GM18505 (cell line): ENCODE results near the gene AGBL5.

Experiments used
- ATAC-seq: cut with Tn5 transposase; IDR thresholded peaks from one replicate; pipeline ENCODE4 v1.9.1; 2021; ENCODE audit not compliant: unreplicated experiment
- POLR2A ChIP-seq: IDR thresholded peaks from 4 replicates; pipeline ENCODE4 v1.6.1; 2011; ENCODE audit warnings: borderline replicate concordance; ENCODE audit not compliant: insufficient read depth, insufficient read length; ENCODE audit errors: extremely low read depth

AGBL5 gene

DNA sequence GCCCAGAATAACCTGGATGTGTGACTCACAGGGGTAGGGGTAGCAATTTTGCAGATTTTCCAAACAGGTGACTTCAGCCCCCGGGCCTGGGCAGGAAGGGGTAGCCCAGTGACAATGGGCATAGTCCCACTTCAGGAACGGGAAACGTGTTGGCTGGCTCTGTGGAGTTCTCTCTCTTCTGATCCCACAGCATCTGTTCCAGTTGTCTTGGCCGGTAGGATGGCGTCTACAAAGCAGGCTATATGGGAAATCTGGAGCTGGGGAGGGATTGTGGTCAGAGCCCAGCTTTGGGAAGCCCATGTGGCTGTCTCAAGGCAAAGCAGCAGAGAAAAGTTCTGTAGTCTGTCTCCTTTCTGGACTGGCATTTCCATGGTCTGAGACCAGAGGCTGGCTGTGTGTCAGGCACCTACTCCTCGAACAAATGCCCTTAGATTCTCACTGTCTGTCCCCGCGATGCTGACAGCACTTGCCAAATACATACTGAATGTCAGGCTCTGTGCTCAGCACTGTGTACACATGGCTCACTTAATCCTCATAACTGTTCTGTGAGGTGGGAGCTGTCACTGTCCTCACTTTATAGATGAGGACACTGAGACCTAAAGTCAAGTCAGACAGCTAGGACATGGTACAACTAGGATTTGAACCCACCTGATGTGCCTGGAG, 36.6 kb upstream of the AGBL5 start:
- no peak for TF ChIP-seq POLR2A
- ATAC-seq = no peak

GRCh38 chr2:27016801-27017325, 34.6 kb upstream of the AGBL5 start:
- ATAC-seq = no peak
- no peak for TF ChIP-seq POLR2A

DNA sequence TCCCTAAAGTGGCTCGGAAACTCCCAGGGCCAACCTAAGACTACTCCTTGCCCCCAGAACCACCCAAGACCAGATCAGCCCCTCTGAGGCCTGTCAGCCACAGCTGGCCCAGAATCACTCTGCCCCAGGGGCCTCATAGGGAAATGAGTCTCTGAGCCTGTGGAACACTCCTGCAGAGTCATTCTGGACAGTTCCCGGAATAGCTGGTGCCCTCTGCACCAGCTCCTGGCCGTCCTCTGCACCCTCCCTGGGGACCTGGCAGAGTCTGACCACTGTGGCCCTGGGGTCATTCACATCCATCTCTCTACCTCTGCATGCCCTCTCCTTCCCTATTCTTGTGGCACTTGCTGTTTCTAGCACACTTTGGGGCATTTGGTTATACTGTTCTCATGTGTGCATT, 33.3 kb upstream of the AGBL5 start:
- ATAC-seq = no peak
- TF ChIP-seq POLR2A = no peak

- no peak for ATAC-seq
- TF ChIP-seq POLR2A = no peak
Observed at GRCh38 chr2:27019459-27019858, 32.0 kb upstream of the AGBL5 start.

DNA sequence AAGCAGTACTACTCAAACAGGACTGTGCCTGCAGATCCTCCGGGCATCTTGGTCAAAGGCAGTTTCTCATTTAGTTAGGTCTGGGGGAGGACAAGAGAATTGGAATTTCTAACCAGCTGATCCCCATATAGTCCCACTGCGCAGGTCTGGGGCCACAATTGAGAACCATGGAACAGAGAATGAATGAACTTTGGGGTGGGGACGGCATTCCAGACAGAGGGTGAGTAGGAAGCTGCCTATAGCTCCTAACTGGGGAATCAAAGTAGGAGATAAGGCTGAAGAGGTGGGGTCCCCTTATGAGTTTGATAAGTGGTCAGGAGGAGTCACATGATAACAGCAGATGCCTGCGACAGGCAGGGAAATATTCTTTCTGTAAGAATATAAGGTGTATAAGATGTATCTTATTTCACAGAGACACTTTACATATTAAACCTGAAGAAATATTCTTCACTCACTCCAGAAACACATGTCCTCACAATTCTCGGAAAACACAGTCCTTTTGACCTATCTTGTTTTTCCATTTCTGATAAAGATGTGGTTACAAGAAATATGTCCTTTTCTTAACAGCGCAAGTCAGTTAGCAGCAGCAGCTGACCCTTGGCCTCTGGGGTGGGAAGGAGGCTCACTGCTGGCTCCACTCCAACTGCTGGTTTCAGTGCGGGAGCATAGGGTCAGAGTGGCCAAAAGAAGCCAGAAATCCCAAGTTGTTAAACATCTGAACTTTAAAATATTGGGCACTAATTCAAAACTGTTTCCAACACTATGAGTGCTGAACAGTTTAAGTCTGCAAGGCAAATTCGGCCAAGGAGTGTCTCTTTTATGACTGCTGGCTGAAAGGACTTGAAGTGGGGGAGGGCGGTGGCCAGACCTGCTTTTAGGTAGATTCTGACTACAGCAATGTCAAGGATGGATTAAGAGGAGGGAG, 31.3 kb upstream of the AGBL5 start:
- TF ChIP-seq POLR2A = no peak
- no peak for ATAC-seq

DNA sequence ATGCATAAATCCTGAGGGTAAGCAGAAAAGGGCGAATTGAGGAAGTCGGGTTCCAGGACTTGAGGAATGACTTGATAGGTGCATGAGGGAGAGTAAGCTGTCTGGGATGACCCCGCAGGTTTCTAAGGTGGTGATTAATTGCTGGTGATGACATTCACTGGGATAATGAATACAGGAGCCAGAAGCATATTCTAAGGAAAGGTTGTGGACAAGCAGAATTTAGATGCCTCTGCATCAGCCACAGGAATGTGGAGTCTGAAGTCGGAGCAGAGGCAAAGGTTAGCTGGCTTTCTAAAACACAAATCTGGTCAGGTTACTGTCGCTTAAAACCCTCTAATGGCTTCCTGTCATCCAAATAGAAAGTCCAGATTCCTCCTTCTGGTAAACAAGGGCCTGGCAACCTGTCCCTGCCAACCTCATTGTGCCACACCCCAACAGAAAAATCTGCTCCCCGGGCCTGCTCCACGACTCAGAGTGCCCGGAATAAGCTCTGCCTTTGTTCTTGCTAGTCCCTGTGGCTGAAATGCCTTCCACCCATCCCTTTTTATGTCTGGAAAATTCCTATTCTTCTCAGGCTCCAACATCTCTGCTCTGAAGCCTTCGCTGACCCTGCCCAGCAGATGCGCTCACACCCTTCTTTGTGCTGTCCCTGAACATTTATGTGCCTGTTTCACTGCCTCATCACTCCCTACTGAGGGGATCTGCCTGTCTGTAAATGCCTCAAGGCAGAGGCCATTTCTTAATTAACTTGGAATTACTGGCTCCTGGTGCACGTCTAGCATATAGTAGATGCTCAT, 30.0 kb upstream of the AGBL5 start:
- no peak for ATAC-seq
- no peak for TF ChIP-seq POLR2A

DNA sequence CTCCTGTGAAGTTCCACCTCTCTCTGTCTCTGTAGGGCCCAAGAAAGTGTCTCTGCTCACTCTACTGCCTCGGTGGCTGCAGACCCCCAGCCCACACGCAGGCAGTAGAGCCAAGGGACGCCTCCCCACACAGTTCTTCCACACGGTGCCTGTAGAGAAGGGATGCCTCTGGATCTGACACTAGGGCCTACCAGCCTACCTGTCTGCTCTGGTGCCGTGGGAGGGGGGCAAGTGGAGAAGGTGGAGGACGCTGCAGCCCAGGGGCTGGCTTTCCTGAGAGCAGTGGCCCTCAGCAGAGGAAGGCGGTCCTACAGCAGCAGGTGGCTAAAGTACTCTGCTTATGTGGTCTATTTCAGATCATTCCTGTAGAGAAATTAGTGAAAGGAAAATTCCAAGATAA, 27.7 kb upstream of the AGBL5 start:
- no peak for ATAC-seq
- TF ChIP-seq POLR2A = no peak

DNA sequence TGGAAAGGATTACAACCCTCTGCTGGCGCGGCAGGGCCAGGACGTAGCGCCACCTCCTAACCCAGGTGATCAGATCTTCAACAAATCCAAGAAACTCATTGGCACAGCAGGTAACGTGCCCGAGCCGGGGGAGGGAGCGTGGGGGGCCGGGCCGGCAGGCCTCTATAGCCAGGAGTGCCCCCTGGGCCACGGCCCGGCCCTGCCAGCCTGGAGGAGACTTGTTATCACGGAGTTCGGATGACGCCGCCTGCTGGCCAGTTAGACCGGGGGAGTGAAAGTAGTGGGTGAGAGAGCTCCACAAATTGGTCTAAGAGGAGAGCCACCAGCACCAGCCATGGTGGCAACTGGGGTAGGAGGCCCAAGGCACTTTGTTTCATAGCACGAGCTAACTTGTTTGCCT, 27.3 kb upstream of the AGBL5 start:
- no peak for TF ChIP-seq POLR2A
- ATAC-seq = no peak

- no peak for TF ChIP-seq POLR2A
- ATAC-seq = no peak
Observed at GRCh38 chr2:27024812-27025211, 26.7 kb upstream of the AGBL5 start.

- no peak for TF ChIP-seq POLR2A
- ATAC-seq = no peak
Observed at GRCh38 chr2:27025281-27025800, 26.1 kb upstream of the AGBL5 start.

DNA sequence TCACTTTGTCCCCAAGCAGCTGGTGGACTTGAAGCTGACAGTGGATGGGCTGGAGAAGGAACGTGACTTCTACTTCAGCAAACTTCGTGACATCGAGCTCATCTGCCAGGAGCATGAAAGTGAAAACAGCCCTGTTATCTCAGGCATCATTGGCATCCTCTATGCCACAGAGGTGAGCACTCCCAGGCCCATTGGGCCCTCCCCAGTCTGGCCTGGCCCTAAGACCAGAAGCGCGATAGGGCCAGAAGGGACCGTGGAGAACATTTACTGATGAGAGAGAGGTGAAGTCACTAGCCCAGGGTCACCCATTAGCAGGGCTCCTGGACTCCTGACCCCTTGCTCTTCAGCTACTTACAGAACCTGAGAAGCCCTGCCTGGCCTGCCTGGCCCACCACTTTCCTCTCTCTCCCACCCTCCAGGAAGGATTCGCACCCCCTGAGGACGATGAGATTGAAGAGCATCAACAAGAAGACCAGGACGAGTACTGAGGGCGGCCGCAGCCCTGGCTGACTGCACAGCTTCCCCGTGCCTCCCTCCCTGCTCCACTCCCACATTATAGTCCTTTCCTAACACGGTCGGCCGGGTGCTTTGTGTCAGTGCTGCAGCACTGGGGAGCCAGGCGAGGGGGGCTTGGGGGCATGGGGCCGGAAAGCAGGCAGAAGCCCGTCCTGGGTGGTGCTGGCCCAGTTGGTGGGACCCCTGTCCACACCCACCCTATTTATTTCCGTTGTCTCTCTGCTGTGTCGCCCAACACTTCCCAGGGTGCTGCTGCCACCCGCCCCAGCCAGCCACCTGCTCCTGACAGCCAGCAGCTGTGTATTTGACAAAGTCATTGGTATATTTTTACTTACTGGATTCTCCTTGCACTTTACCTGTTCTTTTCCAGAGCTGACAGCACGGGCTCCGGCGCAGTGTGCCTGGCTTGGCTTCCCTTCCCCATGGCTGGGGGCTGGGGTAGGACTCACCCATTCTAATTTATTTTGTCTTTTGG, 25.3 kb upstream of the AGBL5 start:
- no peak for TF ChIP-seq POLR2A
- ATAC-seq = no peak

- ATAC-seq = no peak
- TF ChIP-seq POLR2A = no peak
Observed at GRCh38 chr2:27027211-27027651, 24.2 kb upstream of the AGBL5 start.
